GM18861 (cell line): ENCODE results near the gene XRN2.

Experiments
- ATAC-seq: cut with Tn5 transposase; IDR thresholded peaks from one replicate; pipeline ENCODE4 v1.9.1; 2021; ENCODE audit not compliant: unreplicated experiment

The XRN2 gene

DNA sequence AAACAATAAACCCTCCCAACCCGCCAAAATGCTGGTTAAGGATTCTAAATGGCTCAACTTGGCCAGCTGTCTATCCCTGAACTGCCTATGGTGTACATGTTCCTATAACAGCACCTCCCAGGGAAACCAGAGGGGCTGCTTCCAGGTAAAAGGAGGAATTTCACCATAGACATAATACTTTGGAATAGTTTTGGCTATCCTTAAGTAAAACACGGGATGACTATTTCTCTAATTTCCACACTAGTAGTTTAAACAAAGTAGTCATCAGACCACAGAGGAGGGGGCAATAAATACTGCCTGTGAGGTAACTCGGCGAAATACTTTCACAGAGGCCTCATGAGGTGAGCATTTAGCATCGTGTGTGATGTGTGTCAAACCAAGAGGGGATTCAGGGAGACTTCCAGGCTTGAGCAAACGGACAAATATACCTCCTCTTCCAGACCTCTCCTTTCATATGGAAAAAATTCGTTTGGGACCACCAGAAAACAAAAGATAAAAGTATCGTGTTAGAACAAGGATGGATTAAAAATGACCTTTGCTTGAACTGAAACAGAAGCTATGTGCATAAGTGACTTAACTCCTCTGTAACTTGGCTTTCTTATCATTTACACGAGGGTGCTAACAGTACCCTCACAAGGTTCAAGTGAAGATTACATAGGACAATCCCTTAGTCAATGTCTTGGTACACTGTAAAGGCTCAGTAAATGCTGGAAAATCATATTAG lies 1.0 kb upstream of the XRN2 start:
- no peak for ATAC-seq

DNA sequence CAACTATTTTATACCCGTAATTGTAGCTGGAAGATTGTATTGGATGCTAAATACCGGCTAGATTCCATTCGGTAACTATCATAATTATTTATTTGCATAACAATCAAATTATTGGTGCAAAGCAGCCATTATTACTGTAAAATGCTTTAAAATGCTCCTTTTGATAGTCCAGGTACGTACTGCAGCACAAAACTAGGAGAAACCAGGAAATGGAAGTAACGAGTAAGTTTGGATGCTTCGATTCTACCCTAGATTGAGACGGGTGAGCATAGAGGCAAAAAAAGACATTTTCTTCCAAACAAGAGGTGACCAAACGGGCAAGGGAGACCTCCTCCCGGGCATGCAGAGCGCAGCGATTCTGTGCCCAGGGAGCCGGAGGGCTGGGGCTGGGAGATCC lies 469 bp upstream of the XRN2 start:
- peak; percentile 15 for ATAC-seq

DNA sequence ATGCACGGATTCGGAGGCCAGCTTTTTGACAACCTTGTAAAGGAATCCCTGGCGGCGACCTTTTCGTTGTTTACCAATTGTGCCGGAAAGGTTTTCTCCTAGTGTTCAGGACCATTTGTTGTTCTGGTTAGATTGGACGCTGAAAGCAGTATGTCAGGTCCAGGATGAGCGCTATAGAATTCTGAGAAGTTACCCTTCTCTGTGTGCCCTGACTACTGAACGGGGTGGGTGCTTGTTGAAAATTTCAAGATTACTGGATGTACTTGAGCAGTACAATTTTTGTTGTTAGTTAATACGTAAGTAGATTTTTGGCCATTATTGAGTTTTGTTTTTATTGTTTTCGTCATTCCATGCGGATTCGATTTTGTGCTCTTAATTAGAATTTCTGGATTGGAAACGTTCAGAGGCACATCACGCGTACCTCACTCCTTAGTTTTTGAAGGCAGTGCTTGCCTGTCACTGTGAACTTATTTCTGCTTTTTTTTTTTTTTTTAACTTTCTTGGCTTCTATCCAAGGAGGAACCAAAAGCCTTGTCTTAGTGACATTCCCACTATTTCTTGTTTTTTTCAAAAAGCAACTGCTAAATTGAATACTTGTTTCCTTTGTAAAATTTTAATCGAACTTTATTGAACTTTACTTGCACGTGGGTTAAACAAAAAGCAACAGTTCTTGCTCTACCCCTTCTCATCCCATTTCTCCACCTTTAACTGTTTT lies 898 bp downstream of the XRN2 start:
- ATAC-seq = no peak

DNA sequence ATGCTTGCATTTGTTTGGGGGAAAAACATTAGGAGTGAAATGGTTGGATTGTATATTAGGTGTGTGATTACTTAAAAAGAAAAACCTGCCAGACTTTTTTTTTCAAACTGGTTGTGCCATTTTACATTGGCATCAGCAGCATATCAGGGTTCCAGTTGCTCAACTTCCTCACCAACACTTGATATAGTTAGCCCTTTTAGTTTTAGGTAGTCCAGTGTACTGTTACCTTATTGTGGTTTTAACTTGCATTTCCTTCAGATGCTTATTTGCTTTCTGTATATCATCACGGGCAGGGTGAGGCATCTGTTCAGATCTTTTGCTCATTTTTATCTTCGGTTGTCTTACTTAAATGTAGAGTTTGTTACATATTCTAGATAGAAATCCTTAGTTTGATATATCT lies 5.2 kb downstream of the XRN2 start:
- ATAC-seq = no peak

DNA sequence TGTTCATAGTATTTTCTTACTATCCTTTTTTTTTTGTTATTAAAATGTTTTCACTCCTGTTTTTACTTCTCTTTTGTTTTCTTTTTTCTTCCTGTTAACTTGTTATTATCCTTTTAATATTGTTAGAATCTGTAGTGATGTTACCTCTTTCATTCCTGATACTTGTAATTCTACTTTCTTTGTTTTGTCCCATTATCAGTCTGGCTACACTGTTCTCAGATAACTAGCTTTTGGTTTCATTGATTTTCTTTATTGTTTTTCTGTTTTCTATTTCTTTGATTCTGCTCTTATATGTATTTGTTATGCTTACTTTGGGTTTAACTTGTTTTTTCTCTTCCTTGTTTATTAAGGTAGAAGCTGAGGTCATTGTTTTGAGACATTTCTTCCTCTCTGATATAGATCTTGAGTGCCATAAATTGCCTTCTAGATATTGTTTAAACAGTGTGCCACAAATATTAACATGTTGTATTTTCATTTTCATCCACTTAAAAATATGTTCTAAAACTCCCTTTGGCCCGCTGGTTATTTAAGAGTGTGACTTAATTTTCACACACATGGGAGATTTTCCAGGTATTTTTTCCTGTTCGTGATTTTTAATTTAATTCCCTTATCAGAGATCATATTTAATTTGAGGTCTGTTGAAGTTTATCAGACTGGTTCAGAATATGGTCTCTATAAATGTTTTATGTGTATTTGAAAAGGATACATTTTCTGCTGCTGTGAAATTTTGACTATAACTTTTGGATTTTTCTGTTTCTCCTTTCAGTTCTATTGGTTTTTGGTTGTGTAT lies 6.7 kb downstream of the XRN2 start:
- ATAC-seq = no peak

DNA sequence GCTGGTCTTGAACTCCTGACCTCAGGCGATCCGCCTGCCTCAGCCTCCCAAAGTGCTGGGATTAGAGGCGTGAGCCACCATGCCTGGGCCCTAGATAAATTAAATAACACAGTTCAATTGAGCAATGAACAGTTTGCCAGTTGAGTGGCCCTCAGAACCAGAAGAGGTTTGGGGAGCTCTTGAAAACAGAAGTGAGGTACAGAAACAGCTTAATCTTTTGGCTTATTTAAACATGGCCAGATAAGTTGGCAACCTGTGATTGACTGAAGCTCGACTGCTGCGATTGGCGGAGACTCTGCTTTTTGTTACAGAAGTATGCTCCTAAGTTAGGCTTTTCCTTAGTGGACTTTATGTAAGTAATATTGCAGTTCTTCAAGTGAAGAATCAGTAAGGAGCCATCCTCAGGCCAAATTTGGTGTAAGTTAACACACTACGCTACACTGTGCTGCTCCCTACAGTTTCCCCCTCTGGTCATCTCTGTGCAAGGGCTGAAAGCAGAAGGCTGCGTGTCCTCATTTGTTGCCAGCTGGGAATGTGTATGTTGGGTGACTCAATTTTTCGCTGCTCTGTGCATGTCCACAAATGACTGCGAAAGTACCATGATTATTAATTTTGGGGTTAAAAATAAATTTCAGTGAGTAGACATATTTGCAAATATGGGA lies 9.8 kb downstream of the XRN2 start:
- ATAC-seq = no peak

DNA sequence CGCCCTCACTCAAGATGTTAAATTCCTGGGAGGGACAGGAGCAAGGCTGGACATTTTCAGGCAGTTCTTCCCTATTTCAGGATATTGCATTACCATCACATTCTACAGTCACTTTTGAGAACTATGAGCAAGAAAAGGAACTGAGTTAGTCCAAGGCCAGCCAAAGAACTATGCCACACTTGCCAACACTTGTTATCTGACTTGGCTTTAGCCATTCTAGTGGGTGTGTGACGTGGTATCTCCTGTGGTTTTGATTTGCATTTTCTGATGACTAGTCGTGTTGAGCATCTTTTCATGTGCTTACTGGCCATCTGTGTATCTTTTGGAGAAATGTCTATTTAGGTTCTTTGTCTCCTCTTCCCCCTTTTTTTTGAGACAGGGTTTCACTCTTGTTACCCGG lies 12.0 kb downstream of the XRN2 start:
- no peak for ATAC-seq

DNA sequence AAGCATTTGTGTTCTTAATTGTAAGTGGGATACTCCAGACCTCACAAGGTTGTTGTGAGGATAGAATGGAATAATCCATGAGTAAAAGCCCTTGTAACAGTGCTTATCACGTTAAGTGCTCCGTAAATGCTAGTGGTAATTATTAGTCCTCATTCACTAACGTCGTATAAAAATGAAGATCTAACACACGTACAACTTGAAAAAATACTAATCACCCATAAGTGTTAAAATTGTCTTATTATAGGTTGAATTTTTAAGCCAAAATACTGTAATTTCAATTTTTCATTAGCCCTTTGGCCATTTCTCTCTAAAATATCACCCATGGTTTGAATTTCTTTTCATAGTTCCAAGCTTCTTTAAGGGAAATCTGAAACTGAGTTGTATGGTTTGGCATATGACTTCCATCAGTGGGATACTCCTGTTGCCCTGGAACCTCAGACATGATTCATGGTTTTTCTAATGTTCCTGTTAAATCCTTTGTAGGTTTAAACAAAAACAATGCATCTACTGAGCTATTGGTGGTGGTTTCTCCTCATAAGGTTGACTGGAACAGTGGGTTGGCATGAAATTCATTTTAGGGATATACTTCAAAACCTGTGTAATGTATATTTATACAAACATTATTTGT lies 19.1 kb downstream of the XRN2 start:
- ATAC-seq = no peak

DNA sequence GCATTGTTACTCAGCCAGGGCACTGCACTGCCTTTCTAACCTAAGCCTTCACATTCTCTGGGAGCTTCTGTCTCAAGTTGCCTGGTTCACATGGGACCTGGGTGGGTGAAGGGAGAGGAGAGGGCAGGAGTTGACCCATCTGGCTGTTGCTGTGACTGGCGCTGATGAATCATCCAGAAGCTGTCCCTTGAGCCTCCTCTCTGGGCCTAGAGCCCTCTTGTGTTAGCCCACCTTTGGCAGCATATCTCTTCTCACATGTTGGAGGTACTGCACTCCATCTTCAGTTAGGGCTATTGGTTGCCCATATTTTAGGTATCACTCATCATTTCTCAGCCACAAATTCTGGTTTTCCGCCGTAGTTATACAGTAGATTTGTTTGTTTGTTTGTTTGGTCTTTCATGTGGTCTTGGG lies 19.8 kb downstream of the XRN2 start:
- no peak for ATAC-seq

DNA sequence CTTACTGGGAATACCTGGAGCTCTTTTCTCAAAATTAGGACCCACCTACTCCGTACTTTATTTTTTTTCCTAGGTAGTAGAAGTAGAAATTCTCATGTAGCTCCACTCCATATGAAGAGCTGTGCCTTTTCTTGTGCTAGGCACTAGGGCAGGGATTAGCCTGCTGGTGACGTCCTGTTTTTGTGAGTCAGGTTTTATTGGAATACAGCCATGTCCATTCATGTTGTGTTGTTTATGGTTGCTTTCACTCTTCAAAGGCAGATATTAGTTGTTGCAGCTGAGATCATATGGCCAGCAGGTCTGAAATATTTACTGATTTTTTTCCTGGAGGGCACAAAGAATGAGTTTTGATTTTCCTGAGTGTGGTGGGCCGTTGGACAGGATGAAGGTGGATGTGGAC lies 20.5 kb downstream of the XRN2 start:
- ATAC-seq = no peak

DNA sequence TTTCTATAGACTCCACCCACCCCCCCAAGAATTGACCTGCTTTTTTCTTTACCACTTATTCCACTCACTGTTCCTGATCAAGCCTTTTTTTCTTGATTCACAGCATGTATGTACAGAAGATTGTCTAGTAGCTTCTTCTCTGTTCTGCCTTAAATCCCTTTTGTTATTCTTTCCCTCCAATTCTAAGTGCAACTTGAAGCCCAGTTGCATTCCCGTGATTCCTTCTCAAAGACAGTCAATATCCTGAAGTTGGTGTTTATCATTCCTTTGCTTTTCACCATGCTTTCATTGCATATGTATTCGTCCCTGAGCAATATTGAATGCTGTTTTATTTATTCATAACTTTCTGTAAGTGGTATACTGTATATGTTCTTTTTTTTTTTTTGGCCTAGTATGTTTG lies 21.0 kb downstream of the XRN2 start:
- ATAC-seq = no peak

DNA sequence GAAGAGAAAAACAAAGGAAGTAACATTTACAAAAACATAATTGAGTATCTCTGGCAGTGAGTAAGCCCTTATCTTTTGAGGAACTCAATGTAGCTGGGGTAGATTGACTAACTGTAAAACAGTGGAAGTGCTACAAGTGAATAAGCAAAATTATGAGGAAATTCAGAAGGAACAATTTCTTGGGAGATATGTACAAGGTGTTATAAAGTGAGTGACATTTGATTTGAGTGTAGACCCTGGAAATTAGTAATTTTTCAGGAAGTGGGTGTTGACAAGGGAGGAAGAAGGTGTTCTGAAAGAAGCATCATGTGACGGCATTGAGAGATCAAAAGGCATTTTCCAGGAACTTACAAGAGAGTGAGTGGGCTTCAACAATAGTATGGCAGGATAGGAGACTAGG lies 22.2 kb downstream of the XRN2 start:
- ATAC-seq = no peak

DNA sequence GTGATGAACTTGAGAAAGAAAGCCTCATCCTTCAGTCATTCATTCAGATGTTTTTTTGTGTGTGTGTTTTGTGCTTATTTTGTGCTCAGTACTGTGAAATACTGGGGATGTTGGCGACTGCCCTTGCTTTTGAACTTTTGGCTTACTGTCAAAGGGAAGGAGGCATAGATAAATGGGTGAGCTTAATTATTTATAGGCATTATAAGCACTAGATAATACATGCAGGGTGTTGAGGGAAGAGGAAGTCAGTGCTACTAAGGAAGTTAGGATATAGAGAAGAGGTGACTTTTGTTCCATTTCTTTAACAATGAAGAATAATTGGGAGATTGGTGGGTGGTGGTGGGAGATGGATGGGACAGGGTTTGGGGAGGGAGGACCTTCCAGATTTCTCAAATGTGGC lies 23.6 kb downstream of the XRN2 start:
- ATAC-seq = no peak

DNA sequence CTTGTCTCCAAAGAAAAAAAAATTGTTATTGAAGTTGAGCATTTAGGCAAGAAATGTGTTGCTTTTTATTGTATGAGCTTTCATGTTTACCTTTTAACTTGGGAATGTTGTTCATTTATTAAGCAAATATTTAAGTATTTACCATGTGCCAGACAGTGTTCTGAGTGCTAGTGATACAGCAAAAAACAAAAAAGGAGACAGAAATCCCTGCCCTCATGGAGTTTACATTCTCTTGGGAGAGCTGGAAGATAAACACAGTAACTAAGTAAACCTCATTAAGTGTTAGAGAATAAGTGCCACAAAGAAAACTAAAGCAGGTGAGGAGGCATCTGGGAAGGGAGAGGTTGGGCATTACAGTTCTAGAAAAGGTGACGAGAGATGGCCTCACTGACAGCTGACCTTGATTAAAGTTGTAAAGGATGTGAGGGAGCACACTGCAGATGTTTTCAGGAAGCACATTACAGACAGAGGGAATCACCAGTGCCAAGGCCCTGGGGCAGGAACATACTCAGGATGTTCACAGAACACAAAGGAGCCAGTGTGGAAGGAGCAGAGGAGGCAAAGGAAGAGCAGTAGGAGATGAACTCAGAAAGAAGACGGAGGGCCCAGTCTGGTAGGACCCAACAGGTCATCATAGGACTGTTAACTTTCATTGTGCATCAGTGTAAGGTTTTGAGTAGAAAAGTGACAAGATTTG lies 33.5 kb downstream of the XRN2 start:
- ATAC-seq = no peak

DNA sequence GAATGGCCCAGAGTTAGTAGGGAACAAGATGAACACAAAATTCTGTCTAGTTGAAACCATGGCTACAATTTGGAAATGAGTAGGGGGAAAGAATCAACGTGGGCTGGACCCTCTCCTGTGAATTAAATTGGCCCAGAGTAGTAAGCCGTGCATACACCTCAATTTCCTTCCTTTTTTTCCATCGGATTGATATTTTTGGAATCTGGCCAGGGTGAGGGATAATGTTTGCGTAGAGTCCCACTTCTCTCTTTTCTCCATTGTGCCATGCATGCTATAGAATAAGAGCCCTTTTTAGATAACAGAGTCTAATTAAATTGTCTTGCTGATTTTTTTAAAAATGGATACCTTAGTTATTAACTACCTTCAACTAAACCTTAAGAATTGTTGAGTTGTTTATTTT lies 35.2 kb downstream of the XRN2 start:
- ATAC-seq = no peak

DNA sequence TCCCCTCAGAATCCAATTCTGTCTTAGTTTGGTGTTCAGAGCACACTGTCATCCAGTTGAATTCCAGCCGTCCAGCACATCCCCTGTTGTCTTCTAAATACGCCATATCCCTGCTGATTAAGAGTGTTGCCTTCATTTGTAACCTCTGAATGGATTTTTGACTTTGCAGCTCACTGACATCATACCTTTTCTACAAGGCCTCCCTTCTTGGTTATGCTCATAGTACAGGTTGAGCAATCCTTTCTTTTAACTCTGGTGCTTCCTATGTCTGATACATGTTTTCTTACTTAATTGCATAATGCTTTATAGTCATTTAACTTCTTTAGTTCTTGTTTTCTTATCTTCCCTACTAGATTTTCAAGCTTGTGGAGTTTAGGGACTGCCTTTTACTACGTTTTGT lies 36.4 kb downstream of the XRN2 start:
- no peak for ATAC-seq

DNA sequence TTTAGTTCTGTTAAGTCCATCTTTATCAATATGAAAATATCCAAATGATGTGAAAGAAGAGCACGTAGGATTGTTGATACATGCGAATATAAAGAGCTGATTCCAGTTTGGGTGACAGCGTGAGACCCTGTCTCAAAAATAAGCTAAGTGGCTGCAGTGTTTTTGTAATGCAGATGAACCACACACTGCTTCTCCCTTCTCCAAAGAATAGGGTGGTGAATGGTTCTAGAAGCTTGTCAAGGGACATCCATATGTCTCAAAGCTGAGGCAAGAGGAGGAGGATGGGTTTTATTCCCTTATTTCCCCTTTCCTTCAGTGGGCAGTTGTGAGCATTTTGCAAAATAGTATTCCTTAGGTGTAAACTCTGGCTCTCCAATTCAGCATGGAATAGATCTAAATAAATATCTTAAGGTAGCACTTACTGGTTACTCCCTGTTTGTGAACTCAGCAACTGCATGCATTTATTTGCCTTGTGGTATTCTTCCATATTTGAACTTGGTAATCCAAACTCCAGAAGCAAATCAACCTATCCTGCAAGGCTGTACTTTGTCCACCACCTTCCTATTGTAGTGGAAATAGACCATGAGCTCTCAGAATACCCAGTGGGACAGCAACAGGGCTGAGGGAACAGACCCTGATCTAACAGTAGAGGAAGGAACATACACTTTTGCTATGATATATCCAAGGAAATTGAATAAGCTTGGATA lies 38.0 kb downstream of the XRN2 start:
- no peak for ATAC-seq

DNA sequence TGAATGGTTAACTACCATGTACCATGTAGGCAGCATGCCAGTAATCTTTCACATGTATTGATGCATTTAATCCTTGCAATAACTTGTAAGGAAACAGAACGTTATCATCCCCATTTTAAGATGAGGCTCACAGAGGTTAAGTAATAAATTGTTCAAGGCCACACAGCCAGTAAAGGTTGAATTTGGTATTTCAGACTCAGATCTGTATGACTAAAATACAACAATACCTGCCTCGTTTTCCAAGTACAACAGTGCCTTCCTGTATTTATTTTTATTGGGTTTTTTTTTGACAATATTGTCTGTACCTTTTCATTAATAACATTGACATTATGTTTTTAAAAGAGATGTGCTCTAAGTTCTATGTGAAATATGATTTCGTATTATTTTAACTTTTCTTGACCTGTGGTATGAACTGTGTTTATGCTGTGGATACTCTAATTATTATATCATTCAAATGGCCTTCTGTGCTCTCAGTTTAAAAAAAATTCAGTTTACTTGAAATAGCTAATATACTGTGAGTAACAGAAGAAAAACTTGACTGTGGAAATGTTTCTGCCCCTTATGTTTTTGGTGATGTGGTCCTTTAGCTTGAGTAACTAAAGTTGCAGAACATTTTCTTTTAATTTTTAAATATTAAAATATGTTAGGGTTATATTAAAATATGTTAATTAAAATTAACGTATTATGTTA lies 39.7 kb downstream of the XRN2 start:
- no peak for ATAC-seq

DNA sequence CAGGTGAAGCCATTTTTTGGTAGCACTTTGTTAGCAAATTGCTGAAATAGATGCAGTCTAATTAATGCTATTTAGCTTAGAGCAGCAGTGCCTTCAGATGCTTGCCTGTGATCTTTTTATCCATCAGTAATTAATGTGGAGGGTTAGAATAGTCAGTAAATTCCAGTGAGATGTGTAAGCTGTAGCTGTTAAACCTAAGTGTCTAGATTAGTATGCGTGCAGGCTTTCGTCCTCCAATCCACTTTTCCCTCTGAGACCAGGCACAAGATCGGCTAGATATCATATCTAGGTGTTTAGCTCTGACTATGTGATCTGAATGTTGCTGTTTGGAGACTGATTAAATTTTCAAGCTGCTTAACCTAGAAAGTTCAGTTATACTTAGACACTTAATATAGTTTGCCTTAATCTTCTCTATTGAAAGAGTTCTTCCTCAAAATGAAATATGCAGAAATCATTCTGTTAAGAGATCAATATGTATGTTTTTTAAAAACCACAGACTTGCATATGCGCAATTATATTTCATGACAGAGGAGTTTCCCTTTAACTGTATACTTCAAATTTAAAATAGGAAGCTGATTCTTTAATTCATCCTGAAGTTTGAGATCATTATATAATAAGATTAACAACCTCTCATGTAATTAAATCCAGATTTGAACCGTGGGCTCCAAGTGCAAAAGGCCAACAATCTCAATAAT lies 41.2 kb downstream of the XRN2 start:
- no peak for ATAC-seq
